Loucy (cell line): ENCODE results near the gene ABCB11.

ENCODE experiments used
- H2AFZ ChIP-seq: fragments of 200-600 bp; sonication (generic); 2 replicates; pipeline ENCODE4 v1.6.0; 2016; ENCODE audit warnings: antibody characterized with exemption, mild to moderate bottlenecking, low read length, moderate library complexity
- H3F3A ChIP-seq: fragments of 200-600 bp; 2 replicates; pipeline ENCODE4 v1.6.0; 2016; ENCODE audit warnings: antibody characterized with exemption, low read depth, mild to moderate bottlenecking
- H3K27me3 ChIP-seq: fragments of 200-600 bp; sonication (generic); 2 replicates; pipeline ENCODE4 v1.6.1; 2014; ENCODE audit warnings: low read length, mild to moderate bottlenecking; ENCODE audit not compliant: insufficient read depth, poor library complexity, severe bottlenecking
- H3K36me3 ChIP-seq: fragments of 200-600 bp; sonication (generic); 2 replicates; pipeline ENCODE4 v1.6.1; 2016; ENCODE audit warnings: low read length; ENCODE audit not compliant: insufficient read depth
- H3K4me1 ChIP-seq: fragments of 200-600 bp; sonication (generic); 2 replicates; pipeline ENCODE4 v1.5.1; 2014; ENCODE audit warnings: low read length, mild to moderate bottlenecking; ENCODE audit not compliant: insufficient read depth, poor library complexity, severe bottlenecking
- H3K4me2 ChIP-seq: fragments of 200-600 bp; sonication (generic); 2 replicates; pipeline ENCODE4 v1.6.0; 2014; ENCODE audit warnings: antibody characterized with exemption, low read length, low read depth, mild to moderate bottlenecking; ENCODE audit not compliant: poor library complexity, severe bottlenecking
- H3K4me3 ChIP-seq: fragments of 200-600 bp; sonication (generic); 2 replicates; pipeline ENCODE4 v1.5.1; 2014; ENCODE audit warnings: low read length, mild to moderate bottlenecking, mixed read lengths; ENCODE audit not compliant: poor library complexity, severe bottlenecking
- H3K79me2 ChIP-seq: fragments of 200-600 bp; sonication (generic); 2 replicates; pipeline ENCODE4 v1.6.1; 2014; ENCODE audit warnings: low read length; ENCODE audit not compliant: insufficient read depth
- H3K9ac ChIP-seq: fragments of 200-600 bp; sonication (generic); 2 replicates; pipeline ENCODE4 v1.6.0; 2014; ENCODE audit warnings: mild to moderate bottlenecking, low read depth, low read length, moderate library complexity; ENCODE audit not compliant: poor library complexity, severe bottlenecking
- H3K9me2 ChIP-seq: fragments of 200-600 bp; sonication (generic); replicated peaks from 2 replicates; pipeline ENCODE4 v1.6.1; 2016; ENCODE audit warnings: low read depth, low read length, mixed read lengths
- H3K9me3 ChIP-seq: fragments of 200-600 bp; sonication (generic); 2 replicates; pipeline ENCODE4 v1.6.1; 2014; ENCODE audit warnings: mild to moderate bottlenecking, antibody characterized with exemption, low read length, low read depth; ENCODE audit not compliant: insufficient read depth
- H4K20me1 ChIP-seq: fragments of 200-600 bp; sonication (generic); 2 replicates; pipeline ENCODE4 v1.6.0; 2014; ENCODE audit warnings: antibody characterized with exemption, low read length, mild to moderate bottlenecking; ENCODE audit not compliant: insufficient read depth, poor library complexity, severe bottlenecking
- CTCF ChIP-seq: fragments of 200-600 bp; sonication (generic); conservative IDR thresholded peaks from 2 replicates; pipeline ENCODE4 v1.5.1; 2014; ENCODE audit warnings: mild to moderate bottlenecking, antibody characterized with exemption, low read length
- EZH2phosphoT487 ChIP-seq: fragments of 200-600 bp; IDR thresholded peaks from 2 replicates; pipeline ENCODE4 v1.6.1; 2018; ENCODE audit warnings: antibody characterized with exemption, mild to moderate bottlenecking, moderate library complexity, borderline replicate concordance

The ABCB11 gene

GRCh38 chr2:169035887-169036286 lies 4.8 kb upstream of the ABCB11 start:
- Histone ChIP-seq H4K20me1 (no peaks in the 10 kb centered on the region), H3K27me3 (no peaks in the 10 kb centered on the region), H3K79me2 (no peaks in the 10 kb centered on the region), H2AFZ (no peak overlapping the region), H3K4me1 (peaks cover 32% of the 10 kb centered on the region), H3K36me3 (no peaks in the 10 kb centered on the region), H3K9me2 (no peaks in the 10 kb centered on the region), H3K4me2 (no peak overlapping the region), H3K9ac (no peak overlapping the region), H3K4me3 (no peak overlapping the region), H3K9me3 (0 out of 2 replicates have a peak, but pooled peaks cover 4% of the 10 kb centered on the region), H3F3A (no peaks in the 10 kb centered on the region)
- TF ChIP-seq EZH2phosphoT487: no peak
- no peak for TF ChIP-seq CTCF

GRCh38 chr2:169034984-169035544 lies 3.9 kb upstream of the ABCB11 start:
- Histone ChIP-seq H3K9me3 (0 out of 2 replicates have a peak, but pooled peaks cover 4% of the 10 kb centered on the region), H3K4me2 (peak overlapping the region; percentile 5), H3K9ac (no peak overlapping the region), H4K20me1 (no peaks in the 10 kb centered on the region), H3K27me3 (no peaks in the 10 kb centered on the region), H3F3A (no peaks in the 10 kb centered on the region), H3K9me2 (no peaks in the 10 kb centered on the region), H3K36me3 (no peaks in the 10 kb centered on the region), H3K79me2 (no peaks in the 10 kb centered on the region), H3K4me3 (no peak overlapping the region), H3K4me1 (peaks cover 23% of the 10 kb centered on the region), H2AFZ (peak overlapping the region; percentile 83; the same call in 1 of the 2 replicates)
- no peak for TF ChIP-seq CTCF
- no peak for TF ChIP-seq EZH2phosphoT487

GRCh38 chr2:169034256-169034655 lies 3.1 kb upstream of the ABCB11 start:
- Histone ChIP-seq H3K9ac (no peak overlapping the region), H2AFZ (peak overlapping the region; percentile 83), H3K9me3 (0 out of 2 replicates have a peak, but pooled peaks cover 4% of the 10 kb centered on the region), H4K20me1 (no peaks in the 10 kb centered on the region), H3F3A (no peaks in the 10 kb centered on the region), H3K27me3 (no peaks in the 10 kb centered on the region), H3K4me1 (peaks cover 20% of the 10 kb centered on the region), H3K4me2 (peak overlapping the region; percentile 5), H3K4me3 (no peak overlapping the region), H3K9me2 (no peaks in the 10 kb centered on the region), H3K79me2 (no peaks in the 10 kb centered on the region), H3K36me3 (no peaks in the 10 kb centered on the region)
- TF ChIP-seq CTCF: no peak
- TF ChIP-seq EZH2phosphoT487: no peak
